Measurements from ENCODE around the gene OR5K4.

Gene OR5K4, protein sequence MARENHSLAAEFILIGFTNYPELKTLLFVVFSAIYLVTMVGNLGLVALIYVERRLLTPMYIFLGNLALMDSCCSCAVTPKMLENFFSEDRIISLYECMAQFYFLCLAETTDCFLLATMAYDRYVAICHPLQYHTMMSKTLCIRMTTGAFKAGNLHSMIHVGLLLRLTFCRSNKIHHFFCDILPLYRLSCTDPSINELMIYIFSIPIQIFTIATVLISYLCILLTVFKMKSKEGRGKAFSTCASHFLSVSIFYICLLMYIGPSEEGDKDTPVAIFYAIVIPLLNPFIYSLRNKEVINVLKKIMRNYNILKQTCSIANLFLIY

GRCh38 chr3:98353554-98353953 lies at the start of gene OR5K4:
Gene OR5K4, plus strand, starts transcription at chr3:98353854. Its CDS starts 0 bp downstream, at chr3:98353854.
- DNase-seq, result no peak

DNA sequence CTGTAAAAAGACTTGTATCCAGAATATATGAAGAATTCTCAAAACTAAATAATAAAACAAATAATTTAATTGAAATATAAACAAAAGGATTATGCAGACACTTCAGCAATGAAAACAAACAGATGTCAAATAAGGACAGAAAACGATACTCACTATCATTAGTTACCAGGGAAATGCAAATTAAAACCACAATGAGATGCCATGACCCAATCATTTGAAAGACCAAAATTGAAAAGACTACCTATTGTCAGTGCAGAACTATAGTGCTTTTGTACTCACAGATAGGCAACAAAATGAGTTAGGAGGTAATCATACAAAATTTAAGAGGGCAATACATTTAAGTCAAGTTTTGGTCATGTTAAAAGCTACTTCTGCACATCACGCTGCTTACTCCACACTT lies 31.6 kb upstream of the OR5K4 start:
- no peak for DNase-seq

DNA sequence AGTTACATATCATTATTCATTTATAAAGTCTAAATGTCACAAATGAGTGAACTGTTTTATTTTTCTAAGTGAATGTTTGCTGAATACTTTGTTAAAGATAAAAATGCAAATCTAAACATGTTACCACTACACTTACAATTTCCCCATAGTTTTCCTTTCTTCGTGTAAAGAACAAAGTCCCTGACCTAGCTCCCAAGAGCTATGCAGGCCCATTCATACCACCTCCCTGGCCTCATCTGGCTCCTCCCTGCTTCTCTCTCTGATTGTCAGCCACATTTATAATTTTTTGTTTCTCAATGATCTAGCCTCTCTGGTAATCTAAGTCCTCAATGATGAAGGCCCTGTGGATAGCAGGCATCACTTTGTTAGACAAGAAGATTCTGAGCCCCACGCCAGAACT lies 31.0 kb upstream of the OR5K4 start:
- DNase-seq, result no peak

DNA sequence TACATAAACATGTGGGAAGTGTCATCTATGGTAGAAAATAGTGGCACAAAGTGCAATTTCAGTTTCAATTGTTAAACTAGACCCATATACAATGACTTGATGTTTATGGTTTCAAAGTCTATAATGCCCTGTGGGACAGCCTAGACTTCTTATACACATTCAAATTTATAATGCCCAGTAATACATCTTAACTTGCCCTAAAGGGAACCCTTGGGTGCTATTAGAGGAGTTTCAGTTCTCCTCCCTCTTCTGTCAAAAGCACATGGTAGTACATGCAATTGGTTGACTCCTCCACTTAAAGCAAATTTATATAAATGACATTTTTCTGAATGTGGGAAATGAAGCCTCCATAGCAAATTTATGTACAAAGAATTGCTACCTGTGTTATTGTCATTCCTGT lies 30.2 kb upstream of the OR5K4 start:
- DNase-seq, result no peak

DNA sequence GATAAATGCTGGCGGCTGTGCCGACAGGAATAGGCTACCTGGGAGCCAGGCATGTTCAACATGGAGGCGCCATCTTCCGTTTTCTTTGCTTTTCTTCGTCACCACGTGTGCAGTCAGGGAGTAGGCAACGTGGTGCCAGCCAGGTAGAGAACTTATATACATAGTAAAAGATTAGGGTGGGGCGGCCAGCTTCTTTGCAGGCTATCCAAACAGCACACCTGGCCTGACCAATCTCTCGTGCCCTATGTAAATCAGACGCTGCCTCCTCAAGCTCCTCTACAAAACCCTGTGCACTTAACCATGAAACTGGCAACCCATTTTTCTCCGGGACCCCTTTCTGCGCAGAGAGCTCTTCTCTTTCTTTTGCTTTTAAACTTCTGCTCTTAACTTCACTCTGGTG lies 28.6 kb upstream of the OR5K4 start:
- no peak for DNase-seq

GRCh38 chr3:98326105-98326893 lies 27.4 kb upstream of the OR5K4 start:
- DNase-seq, result no peak

DNA sequence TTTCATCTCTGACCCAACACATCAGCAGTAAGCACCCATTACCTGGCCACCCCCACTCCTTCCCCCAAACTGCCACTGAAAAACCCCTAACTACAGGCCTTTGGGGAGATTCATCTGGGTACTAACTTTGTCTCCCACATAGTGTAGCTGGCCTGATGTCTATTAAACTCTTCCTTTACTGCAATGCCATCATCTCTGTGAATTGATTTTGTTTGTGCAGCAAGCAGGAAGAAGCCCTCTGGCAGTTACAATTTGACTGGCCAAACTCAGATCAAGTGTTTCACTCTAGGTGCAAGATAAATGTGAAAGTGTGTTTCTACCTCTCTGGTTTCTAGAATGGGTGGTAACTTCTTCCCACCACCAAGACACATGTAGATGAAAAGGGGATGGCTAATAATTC lies 26.7 kb upstream of the OR5K4 start:
- DNase-seq, result no peak

DNA sequence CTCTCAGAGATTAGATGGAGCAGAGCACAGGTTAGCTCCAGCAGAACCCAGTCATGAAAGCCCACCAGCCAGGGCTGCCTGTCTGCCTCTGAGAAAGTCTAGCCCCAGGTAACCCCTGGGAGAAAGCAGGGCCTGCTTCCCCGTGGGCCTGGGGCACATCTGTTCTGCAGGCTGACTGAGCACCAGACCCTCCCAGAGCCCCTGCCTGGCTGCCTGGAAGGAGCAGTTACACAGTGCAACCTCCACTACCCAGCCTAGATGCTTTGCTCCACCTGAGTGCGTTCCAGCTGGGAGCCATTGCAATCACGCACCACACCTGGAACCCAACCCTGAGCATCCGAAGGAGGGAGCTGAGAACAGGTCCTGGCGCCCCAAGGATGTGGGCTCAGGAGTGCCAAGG lies 24.7 kb upstream of the OR5K4 start:
- no peak for DNase-seq

DNA sequence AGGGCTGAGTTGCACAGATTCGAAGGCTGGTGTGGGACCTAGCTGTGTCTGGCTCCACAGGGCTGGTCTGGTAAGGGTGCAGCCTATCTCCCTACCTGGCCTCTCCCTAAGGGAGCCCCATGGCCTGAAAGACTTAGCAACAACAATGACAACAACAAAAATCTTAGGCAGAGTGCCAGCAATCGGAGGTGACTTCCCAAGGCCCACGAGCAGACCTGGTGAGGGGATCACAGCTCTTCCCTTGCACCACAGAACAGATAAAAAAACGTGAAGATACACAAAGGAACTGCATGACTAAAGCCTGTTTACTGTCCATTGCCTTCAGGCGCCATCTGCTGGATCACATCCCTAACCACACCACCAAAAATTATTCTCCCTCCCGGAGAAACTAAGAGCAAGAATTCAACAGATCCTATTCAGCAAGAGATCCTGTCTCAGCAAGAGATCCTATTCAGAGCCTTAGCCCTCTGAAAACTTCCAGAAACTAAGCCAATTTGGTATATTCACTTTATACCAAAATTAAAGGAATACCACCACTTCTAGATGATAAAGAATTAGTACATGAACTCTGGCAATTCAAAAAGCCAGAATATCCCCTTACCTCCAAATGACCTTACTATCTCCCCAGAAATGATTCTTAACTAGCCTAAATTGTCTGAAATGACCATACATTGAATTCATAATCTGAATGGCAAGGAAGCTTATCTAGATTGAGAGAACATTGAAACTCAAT lies 24.1 kb upstream of the OR5K4 start:
- DNase-seq, result peak; percentile 53

DNA sequence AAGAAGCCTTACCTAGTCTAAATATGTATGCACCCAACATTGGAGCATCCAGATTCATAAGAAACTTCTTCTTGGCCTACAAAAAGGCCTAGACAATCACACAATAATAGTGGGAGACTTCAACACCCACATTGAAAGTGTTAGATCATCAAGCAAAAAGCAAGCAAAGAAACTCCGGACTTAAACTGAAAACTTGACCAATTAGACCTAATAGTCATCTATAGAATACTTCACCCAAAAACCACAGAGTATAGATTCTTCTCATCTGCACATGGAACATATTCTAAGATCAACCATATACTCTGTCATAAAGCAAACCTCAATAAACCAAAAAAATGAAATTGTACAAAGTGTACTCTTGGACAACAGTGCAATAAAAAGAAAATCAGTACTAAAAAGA lies 22.3 kb upstream of the OR5K4 start:
- no peak for DNase-seq

- DNase-seq, result no peak
These were observed 19.6 kb upstream of the OR5K4 start for GRCh38 chr3:98333989-98334606.

GRCh38 chr3:98339031-98339430 lies 14.6 kb upstream of the OR5K4 start:
- no peak for DNase-seq

DNA sequence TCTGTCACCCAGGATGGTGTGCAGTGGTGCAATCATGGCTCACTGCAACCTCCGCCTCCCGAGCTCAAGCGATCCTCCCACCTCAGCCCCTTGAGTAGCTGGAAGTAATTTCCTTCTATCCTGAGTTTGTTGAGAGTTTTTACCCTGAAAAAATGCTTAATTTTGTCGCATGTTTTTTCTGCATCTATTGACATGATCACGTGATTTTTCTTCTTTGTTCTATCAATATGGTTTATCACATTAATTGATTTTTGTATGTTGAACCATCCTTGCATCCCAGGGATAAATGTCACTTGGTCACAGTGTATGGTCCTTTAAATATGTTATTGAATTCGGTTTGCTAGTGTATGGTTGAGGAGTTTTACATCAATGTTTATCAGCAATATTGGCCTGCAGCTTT lies 11.9 kb upstream of the OR5K4 start:
- DNase-seq, result no peak

DNA sequence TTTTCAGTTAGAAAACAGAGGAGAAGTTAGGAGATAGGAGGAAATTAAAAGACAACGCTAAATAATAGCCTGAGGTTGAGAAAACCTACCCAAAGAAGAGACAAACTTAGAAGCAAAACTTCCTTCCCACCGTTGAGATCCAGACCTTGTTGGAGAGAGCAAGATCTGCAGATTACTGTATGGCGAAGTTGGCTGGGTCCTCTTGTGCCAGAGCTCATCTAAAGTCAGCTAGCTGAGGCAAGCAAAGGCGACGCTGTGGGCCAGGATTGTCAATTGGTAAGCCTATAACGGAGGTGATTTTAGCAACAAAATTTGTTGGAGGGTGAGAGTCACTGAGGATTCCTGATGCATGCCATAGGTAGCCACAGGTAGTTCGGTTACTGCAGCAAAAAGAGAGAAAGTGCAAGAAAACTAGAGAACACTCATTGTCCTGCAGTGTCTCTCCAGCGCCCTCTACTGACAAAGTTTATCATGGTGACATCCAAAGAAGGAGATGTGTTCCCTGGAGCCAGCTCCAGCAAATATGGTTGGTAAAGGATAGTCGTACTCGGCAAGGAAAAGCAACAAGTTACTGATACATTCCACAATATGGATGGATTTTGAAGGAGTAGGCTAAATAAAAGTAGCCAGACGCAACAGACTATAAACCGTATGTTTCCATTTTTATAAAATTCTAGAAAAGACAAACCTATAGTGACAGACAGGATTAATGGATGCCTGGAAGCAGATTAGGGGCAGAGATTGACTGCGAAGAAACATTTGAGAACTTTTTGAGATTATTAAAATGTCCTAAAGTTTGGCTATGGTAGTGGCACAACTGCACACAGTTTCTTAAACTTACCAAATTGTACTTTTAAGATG lies 9.8 kb upstream of the OR5K4 start:
- peak; percentile 63 for DNase-seq

GRCh38 chr3:98350082-98350481 lies 3.6 kb upstream of the OR5K4 start:
- DNase-seq, result no peak

- DNase-seq, result no peak
These were observed 5.6 kb downstream of the OR5K4 start for GRCh38 chr3:98359250-98359649.

- DNase-seq, result no peak
These were observed 6.5 kb downstream of the OR5K4 start for GRCh38 chr3:98359993-98360675.

DNA sequence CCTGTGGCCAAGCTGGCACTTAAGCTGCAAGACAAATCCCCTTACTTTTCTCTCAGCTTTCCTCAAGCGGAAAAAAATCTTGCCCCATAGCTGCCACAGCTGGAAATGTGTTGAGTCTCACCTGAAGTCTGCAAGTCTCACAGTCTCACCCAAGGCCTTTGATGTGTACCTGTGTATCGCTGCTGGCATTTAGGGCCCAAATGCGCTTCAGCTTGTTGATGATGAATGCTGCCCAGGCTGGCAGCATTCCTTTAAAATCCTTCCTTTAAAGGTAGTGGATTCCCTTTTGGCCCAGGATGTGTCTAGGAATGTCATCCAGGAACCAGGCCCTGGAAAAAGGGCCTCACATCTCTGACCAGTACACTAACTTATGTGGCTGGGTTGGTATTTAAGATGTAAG lies 7.0 kb downstream of the OR5K4 start:
- no peak for DNase-seq

DNA sequence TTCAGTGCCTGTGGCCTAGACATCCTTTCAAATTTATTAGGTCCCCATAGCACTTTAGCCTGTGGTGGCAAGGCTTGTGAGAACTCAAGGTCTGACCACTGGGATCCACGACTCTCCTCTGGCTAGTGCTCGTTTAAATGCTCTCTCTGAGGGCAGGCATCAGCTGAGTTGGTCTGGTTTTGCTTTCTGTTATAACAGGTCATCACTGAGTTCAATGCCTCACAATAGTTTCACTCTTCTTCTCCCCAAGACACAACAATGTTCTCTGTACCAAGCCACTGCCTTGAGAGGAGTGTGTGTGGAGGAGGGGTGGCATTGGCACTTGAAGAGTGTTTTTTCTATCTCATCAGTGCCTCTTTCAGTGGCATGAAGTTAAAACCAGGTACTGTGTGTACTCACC lies 7.6 kb downstream of the OR5K4 start:
- DNase-seq, result no peak

DNA sequence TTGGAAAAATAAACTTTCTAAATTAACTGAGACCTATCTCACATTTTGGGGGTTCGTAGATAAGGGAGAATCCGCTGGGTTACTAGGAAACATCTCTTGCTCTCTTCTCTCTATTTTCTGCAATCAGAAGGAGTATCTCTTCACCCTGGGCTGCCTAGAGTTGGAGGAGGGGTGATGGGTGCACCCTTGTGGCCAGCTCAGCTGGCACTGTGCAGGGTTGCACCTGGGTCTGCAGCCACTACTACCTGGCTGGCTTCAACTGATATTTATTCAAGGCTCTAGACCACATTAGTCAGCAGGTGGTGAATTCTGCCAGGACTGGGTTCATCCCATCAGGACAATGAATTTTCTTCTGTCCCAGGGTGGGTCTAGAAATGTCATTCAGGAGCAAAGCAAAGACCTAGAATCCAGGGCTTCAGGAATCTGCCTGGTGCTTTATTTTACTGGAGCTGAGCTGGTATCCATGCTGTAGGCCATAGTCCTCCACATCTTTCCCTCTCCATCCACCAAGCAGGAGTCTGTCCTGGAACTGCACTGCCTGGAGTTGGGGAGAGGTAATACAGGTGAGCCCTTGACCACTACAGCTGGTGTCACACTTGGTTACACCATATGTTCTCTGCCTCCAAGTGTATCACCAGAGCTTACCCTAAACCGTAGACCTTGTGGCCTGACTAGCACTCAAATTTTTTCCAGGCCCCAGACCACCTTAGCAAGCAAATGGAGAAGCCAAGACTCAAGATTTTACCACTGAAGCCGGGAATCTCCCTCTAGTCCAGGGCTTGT lies 14.0 kb downstream of the OR5K4 start:
- DNase-seq, result no peak

GRCh38 chr3:98371186-98371585 lies 17.5 kb downstream of the OR5K4 start:
- DNase-seq, result no peak

All from NCI-H774 (cell line).